ENCODE measurements around the gene MUSTN1.

MUSTN1 gene

GRCh38 chr3:52784931-52785590, 49.8 kb downstream of the MUSTN1 start:
- TF ChIP-seq, protein P1, sequence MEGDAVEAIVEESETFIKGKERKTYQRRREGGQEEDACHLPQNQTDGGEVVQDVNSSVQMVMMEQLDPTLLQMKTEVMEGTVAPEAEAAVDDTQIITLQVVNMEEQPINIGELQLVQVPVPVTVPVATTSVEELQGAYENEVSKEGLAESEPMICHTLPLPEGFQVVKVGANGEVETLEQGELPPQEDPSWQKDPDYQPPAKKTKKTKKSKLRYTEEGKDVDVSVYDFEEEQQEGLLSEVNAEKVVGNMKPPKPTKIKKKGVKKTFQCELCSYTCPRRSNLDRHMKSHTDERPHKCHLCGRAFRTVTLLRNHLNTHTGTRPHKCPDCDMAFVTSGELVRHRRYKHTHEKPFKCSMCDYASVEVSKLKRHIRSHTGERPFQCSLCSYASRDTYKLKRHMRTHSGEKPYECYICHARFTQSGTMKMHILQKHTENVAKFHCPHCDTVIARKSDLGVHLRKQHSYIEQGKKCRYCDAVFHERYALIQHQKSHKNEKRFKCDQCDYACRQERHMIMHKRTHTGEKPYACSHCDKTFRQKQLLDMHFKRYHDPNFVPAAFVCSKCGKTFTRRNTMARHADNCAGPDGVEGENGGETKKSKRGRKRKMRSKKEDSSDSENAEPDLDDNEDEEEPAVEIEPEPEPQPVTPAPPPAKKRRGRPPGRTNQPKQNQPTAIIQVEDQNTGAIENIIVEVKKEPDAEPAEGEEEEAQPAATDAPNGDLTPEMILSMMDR (IDR thresholded peaks at IDR 0.05; ENCODE audit: borderline replicate concordance, insufficient read depth, low read depth, low read length) = no peak
- H3K4me3 ChIP-seq (ENCODE audit: low read depth, low read length) = no peak overlapping the region

GRCh38 chr3:52784021-52784621, 50.7 kb downstream of the MUSTN1 start:
- TF ChIP-seq, protein P1 (IDR thresholded peaks at IDR 0.05; ENCODE audit: borderline replicate concordance, insufficient read depth, low read depth, low read length) = no peak

GRCh38 chr3:52783211-52783555, 51.6 kb downstream of the MUSTN1 start:
- no peak overlapping the region for H3K4me3 ChIP-seq (ENCODE audit: low read depth, low read length)
- TF ChIP-seq, protein P1 (IDR thresholded peaks at IDR 0.05; ENCODE audit: borderline replicate concordance, insufficient read depth, low read depth, low read length) = no peak

More at GRCh38 chr3:52784021-52784621, 50.7 kb downstream of the MUSTN1 start:
- H3K4me3 ChIP-seq (ENCODE audit: low read depth, low read length) = no peak overlapping the region
